K562 (cell line): Measurements from ENCODE around the gene NUP43. TPM values are rescaled to one million over a fixed set of nuclear protein-coding genes. Genes with fewer than 3 reads are reported as not detected.

Experiments
- ATF3 ChIP-seq, 2 experiments: fragments of 450-650 bp in 1 of 2; sonication (generic) in 1 of 2; formaldehyde crosslinking in 1 of 2; IDR thresholded peaks in 1 of 2; conservative IDR thresholded peaks in 1 of 2; 2 replicates each; pipeline versions ENCODE4 v1.6.1 to v1.8.1; 2016 to 2023; ENCODE audit warnings: mild to moderate bottlenecking in 2 of 2, moderate library complexity in 2 of 2, inconsistent platforms in 1 of 2, missing genetic modification reagents in 1 of 2
- CBX5 ChIP-seq: IDR thresholded peaks from 2 replicates; pipeline ENCODE4 v1.6.1; 2014; ENCODE audit warnings: low read depth, borderline replicate concordance
- CREB3L1 ChIP-seq: fragments of 450-650 bp; IDR thresholded peaks from 2 replicates; pipeline ENCODE4 v1.6.1; 2014; ENCODE audit warnings: low read depth, mild to moderate bottlenecking, moderate library complexity, borderline replicate concordance
- KAT8 ChIP-seq: fragments of 450-650 bp; IDR thresholded peaks from 2 replicates; pipeline ENCODE4 v1.6.1; 2016; ENCODE audit warnings: low read depth, mild to moderate bottlenecking
- MTA2 ChIP-seq: fragments of 450-650 bp; IDR thresholded peaks from 2 replicates; pipeline ENCODE4 v1.6.1; 2016; ENCODE audit warnings: low read depth
- NCOA4 ChIP-seq: fragments of 450-650 bp; IDR thresholded peaks from 2 replicates; pipeline ENCODE4 v1.6.1; 2018; ENCODE audit warnings: mild to moderate bottlenecking; ENCODE audit not compliant: partially characterized antibody
- RBM34 ChIP-seq: fragments of 200-400 bp; formaldehyde crosslinking; IDR thresholded peaks from 2 replicates; pipeline ENCODE4 v1.6.1; 2018; ENCODE audit warnings: low read length, borderline replicate concordance; ENCODE audit not compliant: insufficient read depth
- SIRT6 ChIP-seq: IDR thresholded peaks from one replicate; pipeline ENCODE4 v1.6.1; 2012; ENCODE audit warnings: low read depth, mild to moderate bottlenecking, control low read depth, inconsistent platforms, low read length, moderate library complexity
- SP2 ChIP-seq: IDR thresholded peaks from 2 replicates; pipeline ENCODE4 v1.6.1; 2011; ENCODE audit warnings: mild to moderate bottlenecking, low read depth, low read length, moderate library complexity; ENCODE audit not compliant: poor library complexity, severe bottlenecking; ENCODE audit errors: extremely low read depth
- TAF7 ChIP-seq: fragments of 450-650 bp; IDR thresholded peaks from 2 replicates; pipeline ENCODE4 v1.6.1; 2016; ENCODE audit warnings: missing genetic modification characterization, missing compliant biosample characterization
- TEAD1 ChIP-seq, 2 experiments: fragments of 450-650 bp in 1 of 2; sonication (generic) in 1 of 2; formaldehyde crosslinking; IDR thresholded peaks; 2 replicates each; pipeline versions ENCODE4 v1.4.0 to v1.8.0; 2020 to 2022; ENCODE audit warnings: mild to moderate bottlenecking in 2 of 2, missing genetic modification reagents in 1 of 2
- USF1 ChIP-seq: sonication (generic); formaldehyde crosslinking; IDR thresholded peaks from 2 replicates; pipeline ENCODE4 v1.9.0; 2022; ENCODE audit warnings: mild to moderate bottlenecking, missing genetic modification reagents
- ZNF212 ChIP-seq: fragments of 450-650 bp; formaldehyde crosslinking; IDR thresholded peaks from 2 replicates; pipeline ENCODE4 v1.4.0; 2020; ENCODE audit warnings: mild to moderate bottlenecking
- ZNF407 ChIP-seq: fragments of 450-650 bp; IDR thresholded peaks from 2 replicates; pipeline ENCODE4 v1.6.1; 2016; ENCODE audit warnings: low read depth
- ZNF699 ChIP-seq: fragments of 250-450 bp; sonication (Bioruptor Pico); IDR thresholded peaks from 2 replicates; pipeline ENCODE4 v1.8.0; 2021; ENCODE audit warnings: mild to moderate bottlenecking, moderate library complexity; ENCODE audit not compliant: insufficient replicate concordance
- polyA plus RNA-seq, 8 experiments: library from polyadenylated mRNA; depleted of rRNA in 4 of 8; stranded (reverse) in 5 of 8; unstranded in 3 of 8; fragments of >200 nt; fragmentation: Nextera tagmentation in 2 of 8; fragmentation: Illumina TruSeq in 1 of 8; extraction: Ambion mirVana in 2 of 8; extraction: Trizol in 1 of 8; gene quantifications; 2 replicates each; pipeline versions ENCODE4 v1.2.1 to v1.2.3, GENCODE V29; 2011 to 2014; ENCODE audit warnings: inconsistent platforms in 1 of 8, missing spikeins in 1 of 8
- total RNA-seq, 7 experiments: library from RNA; depleted of rRNA in 6 of 7; stranded (reverse); fragments of >200 nt in 6 of 7; fragmentation: Illumina TruSeq in 2 of 7; extraction: Trizol in 2 of 7; gene quantifications; 2 replicates each; pipeline versions ENCODE4 v1.2.1 to v1.2.3, GENCODE V29; 2011 to 2021; ENCODE audit warnings: low replicate concordance in 1 of 7

The NUP43 gene
- total and polyA plus RNA-seq, 9 of the 15 experiments (the other 6 are each of a cell fraction or from before 2014, with no cell fraction given), result 28.9 to 136 (median 67.4) TPM

GRCh38 chr6:149728499-149729234 is 17.7 kb downstream of the NUP43 start (continued):
- TF ChIP-seq SP2, result no peak
- no peak for TF ChIP-seq RBM34
- no peak for TF ChIP-seq ATF3 (IDR thresholded peaks at IDR 0.05)
- TF ChIP-seq ATF3 (CRISPR knock-in tag; conservative IDR thresholded peaks at IDR 0.05), result no peak
- no peak for TF ChIP-seq ZNF699 (CRISPR knock-in tag)
- TF ChIP-seq SIRT6, result no peak
- peak; percentile 74; the same call in 1 of the 2 replicates for TF ChIP-seq ZNF212 (CRISPR knock-in tag)
- no peak for TF ChIP-seq TAF7 (tag)
- no peak for TF ChIP-seq USF1 (CRISPR knock-in tag)
- 0 out of 2 replicates have a peak, but pooled peaks have one; percentile 56 for TF ChIP-seq CBX5
- peak; percentile 49; the same call in 1 of the 2 replicates for TF ChIP-seq ZNF407
- TF ChIP-seq TEAD1 (CRISPR knock-in tag; IDR thresholded peaks at IDR 0.05), result peak; percentile 75 to 90
- no peak for TF ChIP-seq NCOA4
- TF ChIP-seq CREB3L1, result 0 out of 2 replicates have a peak, but pooled peaks have one; percentile 20
- no peak for TF ChIP-seq KAT8
- peak; percentile 90 for TF ChIP-seq MTA2
